Measurements from ENCODE around the gene PRRC2A. TPM values are rescaled to one million over a fixed set of nuclear protein-coding genes. Genes with fewer than 3 reads are reported as not detected.

The PRRC2A gene
- total RNA-seq, 4 donors from 2014 or later: 100 to 163 (median 113) TPM

DNA sequence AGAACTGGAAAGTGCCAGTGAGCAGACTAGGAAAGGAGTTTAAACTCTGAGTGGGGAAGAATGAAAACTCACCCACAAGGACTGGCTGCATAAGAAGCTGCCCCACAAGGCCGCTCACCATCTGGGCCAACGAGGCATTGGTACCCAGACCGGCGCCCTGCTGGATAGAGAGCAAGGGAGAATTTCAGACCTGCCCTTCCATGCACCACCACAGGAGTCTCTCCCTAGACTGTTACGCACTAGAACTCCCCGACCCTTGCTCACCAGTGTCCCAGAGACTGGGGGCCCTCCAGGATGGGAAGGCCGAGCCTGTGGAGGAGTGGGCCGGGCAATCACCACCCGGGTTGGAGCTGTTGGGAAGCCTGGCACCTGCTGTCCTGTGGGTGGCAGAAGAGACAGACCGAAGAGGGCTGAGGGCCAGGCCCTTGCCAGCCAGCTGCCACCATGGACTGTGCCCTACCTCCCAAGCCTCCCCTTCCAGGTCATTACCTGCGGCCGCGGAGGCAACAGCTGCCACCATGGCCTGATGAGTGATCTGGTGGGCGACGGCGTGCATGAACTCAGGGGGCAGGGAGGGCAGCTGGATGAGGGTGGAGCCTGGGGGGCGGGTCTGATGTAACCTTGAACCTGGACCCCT lies 23.4 kb downstream of the PRRC2A start:
- Histone ChIP-seq H3K4me3 (no peak overlapping the region), H3K27ac (no peak overlapping the region), H3K36me3 (peaks cover 98% of the 10 kb centered on the region), H3K4me1 (no peaks in the 10 kb centered on the region), H3K27me3 (no peaks in the 10 kb centered on the region), H3K9me3 (no peaks in the 10 kb centered on the region)
- 86% methylated on average over 10 of the region's 17 CpGs for WGBS
- DNase-seq (ENCODE audit: low spot score in 2 of 2): no peak
- TF ChIP-seq POLR2A (IDR thresholded peaks at IDR 0.05): no peak
- no peak for TF ChIP-seq POLR2AphosphoS5 (IDR thresholded peaks at IDR 0.05)
- no peak for TF ChIP-seq CTCF (IDR thresholded peaks at IDR 0.05)
- TF ChIP-seq EP300 (IDR thresholded peaks at IDR 0.05): no peak

- Histone ChIP-seq H3K36me3 (peaks cover 91% of the 10 kb centered on the region), H3K27me3 (no peaks in the 10 kb centered on the region), H3K4me1 (peaks cover under 1% of the 10 kb centered on the region), H3K27ac (no peak overlapping the region), H3K9me3 (no peaks in the 10 kb centered on the region), H3K4me3 (no peak overlapping the region)
- 92% methylated on average over 9 of the region's 9 CpGs for WGBS
- no peak for TF ChIP-seq POLR2A (IDR thresholded peaks at IDR 0.05)
- TF ChIP-seq EP300 (IDR thresholded peaks at IDR 0.05): no peak
- TF ChIP-seq CTCF (IDR thresholded peaks at IDR 0.05): no peak
- no peak for TF ChIP-seq POLR2AphosphoS5 (IDR thresholded peaks at IDR 0.05)
- no peak for DNase-seq (ENCODE audit: low spot score in 2 of 2)
Measured at GRCh38 chr6:31645325-31645724, 24.8 kb downstream of the PRRC2A start.

DNA sequence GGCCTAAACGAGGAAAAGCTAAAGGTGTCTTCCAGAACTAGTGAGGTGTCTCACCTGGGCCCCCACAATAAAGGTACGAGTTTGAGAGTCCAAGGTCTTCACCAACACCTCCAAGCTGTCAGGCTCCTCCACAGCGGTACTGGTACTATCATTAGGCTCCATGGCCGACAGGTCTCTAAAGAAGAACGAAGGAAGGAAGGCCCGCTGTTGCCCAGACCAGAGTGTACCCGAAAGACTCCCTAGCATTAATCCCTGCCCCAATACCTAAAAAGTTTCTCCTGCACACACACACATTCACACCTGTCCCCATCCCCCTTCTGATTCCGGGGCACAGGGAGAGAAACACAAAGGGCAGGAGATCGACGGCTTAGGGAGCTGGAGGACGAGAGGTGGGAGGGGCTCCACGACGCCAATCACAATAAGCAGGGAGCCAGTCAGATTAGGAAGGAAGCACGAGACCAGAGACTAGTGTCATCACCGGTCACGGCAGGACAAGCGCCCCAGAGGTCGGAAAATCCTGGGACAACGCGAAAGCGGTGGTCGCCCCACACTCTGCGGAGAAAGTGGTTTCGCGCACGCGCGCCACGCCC lies 31.2 kb downstream of the PRRC2A start:
- peak overlapping the region; percentile 78 for H3K4me3 ChIP-seq
- WGBS: 3% methylated on average over 18 of the region's 29 CpGs
- H3K9me3 ChIP-seq: no peaks in the 10 kb centered on the region
- peak in 1 of 2 donors; percentile 90 for DNase-seq (ENCODE audit: low spot score in 2 of 2)
- H3K36me3 ChIP-seq: peaks cover 32% of the 10 kb centered on the region
- H3K4me1 ChIP-seq: peaks cover 25% of the 10 kb centered on the region
- no peak for TF ChIP-seq POLR2A (IDR thresholded peaks at IDR 0.05)
- TF ChIP-seq POLR2AphosphoS5 (IDR thresholded peaks at IDR 0.05): peak in 2 of 3 donors; percentile 4 to 8
- H3K27me3 ChIP-seq: no peaks in the 10 kb centered on the region
- H3K27ac ChIP-seq: peak overlapping the region; percentile 99

GRCh38 chr6:31652925-31653724 lies 32.6 kb downstream of the PRRC2A start:
- no peak for TF ChIP-seq CTCF (IDR thresholded peaks at IDR 0.05)
- no peak for TF ChIP-seq POLR2AphosphoS5 (IDR thresholded peaks at IDR 0.05)
- no peak for TF ChIP-seq EP300 (IDR thresholded peaks at IDR 0.05)
- TF ChIP-seq POLR2A (IDR thresholded peaks at IDR 0.05): no peak
- Histone ChIP-seq H3K4me1 (peaks cover 29% of the 10 kb centered on the region), H3K4me3 (peak overlapping the region; percentile 78), H3K36me3 (peaks cover 18% of the 10 kb centered on the region), H3K27me3 (no peaks in the 10 kb centered on the region), H3K9me3 (no peaks in the 10 kb centered on the region), H3K27ac (peak overlapping the region; percentile 99)
- WGBS: 7% methylated on average over 37 of the region's 37 CpGs
- DNase-seq (ENCODE audit: low spot score in 2 of 2): peak; percentile 95 to 96

- no peak for DNase-seq (ENCODE audit: low spot score in 2 of 2)
- Histone ChIP-seq H3K27me3 (no peaks in the 10 kb centered on the region), H3K36me3 (peaks cover 3% of the 10 kb centered on the region), H3K27ac (no peak overlapping the region), H3K4me3 (no peak overlapping the region), H3K9me3 (no peaks in the 10 kb centered on the region), H3K4me1 (peaks cover 45% of the 10 kb centered on the region)
- 91% methylated on average over 8 of the region's 8 CpGs for WGBS
- TF ChIP-seq POLR2A (IDR thresholded peaks at IDR 0.05) (no peak), POLR2AphosphoS5 (IDR thresholded peaks at IDR 0.05) (no peak), EP300 (IDR thresholded peaks at IDR 0.05) (no peak), CTCF (IDR thresholded peaks at IDR 0.05) (no peak)
Measured at GRCh38 chr6:31654574-31655348, 34.2 kb downstream of the PRRC2A start.

Measured in suprapubic skin (tissue), 4 donors.